Stimulated activated CD8-positive, alpha-beta memory T cell treated with anti-CD3 and anti-CD28 coated beads, Interleukin-4, amount 100 ng/mL, for 4 hours (primary cell): ENCODE data around the gene NXPE2.

ENCODE experiments used
- DNase-seq, 2 donors: peaks; one replicate each; pipeline ENCODE4 v3.0.0-alpha.2; 2020; ENCODE audit warnings: low read depth in 2 of 2, low spot score in 1 of 2

Gene NXPE2

GRCh38 chr11:114738954-114739353, 60.6 kb downstream of the NXPE2 start:
- no peak for DNase-seq

DNA sequence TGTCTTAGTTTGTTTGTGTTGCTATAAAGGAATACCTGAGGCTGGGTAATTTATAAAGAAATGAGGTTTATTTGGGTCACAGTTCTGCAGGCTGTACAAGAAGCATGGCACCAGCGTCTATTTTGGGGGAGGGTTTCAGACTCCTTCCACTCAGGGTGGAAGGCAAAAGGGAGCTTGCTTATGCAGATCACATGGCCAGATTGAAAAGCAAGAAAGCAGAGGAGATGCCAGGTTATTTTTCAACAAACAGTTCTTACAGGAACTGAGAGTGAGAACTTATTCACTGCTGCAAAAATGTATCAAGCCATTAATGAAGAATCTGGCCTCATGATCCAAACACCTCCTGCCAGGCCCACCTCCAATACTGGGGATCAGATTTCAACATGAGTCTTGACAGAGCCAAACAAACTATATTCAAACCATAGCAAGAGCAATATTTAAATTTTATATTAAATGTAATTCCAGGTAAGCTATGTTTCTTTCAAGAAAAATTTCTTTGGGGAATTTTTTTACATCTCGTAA, 66.9 kb downstream of the NXPE2 start:
- no peak for DNase-seq

DNA sequence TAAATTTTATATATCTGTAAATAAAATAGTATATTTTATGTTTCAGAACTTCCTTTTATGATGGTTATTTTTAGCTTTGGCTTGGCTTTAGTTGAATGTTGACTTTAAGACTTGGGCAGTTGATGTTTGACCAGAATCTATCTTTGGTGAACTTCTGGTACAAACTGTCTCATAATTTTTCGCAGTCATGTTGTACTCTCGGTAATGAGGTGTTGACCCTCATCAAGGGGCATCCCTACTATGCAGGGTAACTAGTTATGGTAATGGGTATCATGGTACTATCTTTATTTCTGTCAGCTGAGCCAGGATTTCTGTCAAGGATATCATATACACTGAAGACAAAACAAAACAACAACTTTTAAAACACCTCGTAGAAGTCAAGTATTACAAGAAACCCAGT, 67.7 kb downstream of the NXPE2 start:
- DNase-seq = no peak
